Activated B cell treated with CpG ODN at 0.5 μM for 24 hours (primary cell): ENCODE results near the gene TMEM141. TPM values are rescaled to one million over a fixed set of nuclear protein-coding genes. Genes with fewer than 3 reads are reported as not detected.
"Not testable (repeated sequence)": the region's sequence is repeated elsewhere in the genome, so short reads cannot be mapped to it uniquely, and the experiment has no call there.

Source experiments
- ATAC-seq: fragments of 200-7000 bp; cut with Tn5 transposase; one replicate; pipeline ENCODE4 v1.10.0; 2021; ENCODE audit warnings: low read depth, mild to moderate bottlenecking, moderate library complexity
- CTCF ChIA-PET: fragments of 350-600 bp; sonication (Branson Sonifier 250); formaldehyde crosslinking; loops from one replicate; lab custom pipeline; 2021; ENCODE audit warnings: antibody characterized with exemption; lab: Charles Lee
- POLR2A ChIA-PET: fragments of 350-600 bp; sonication (Branson Sonifier 250); formaldehyde crosslinking; loops from one replicate; lab custom pipeline; 2021; ENCODE audit warnings: antibody characterized with exemption; lab: Charles Lee
- DNase-seq: peaks from one replicate; pipeline ENCODE4 v3.0.0; 2022
- H3K27ac Mint-ChIP-seq: one replicate; pipeline ENCODE4 v1.8.0; 2020; ENCODE audit warnings: mixed read lengths
- H3K27me3 Mint-ChIP-seq: one replicate; pipeline ENCODE4 v1.8.0; 2021; ENCODE audit warnings: mixed read lengths
- H3K36me3 Mint-ChIP-seq: one replicate; pipeline ENCODE4 v1.8.0; 2021; ENCODE audit warnings: low read depth, mixed read lengths
- H3K4me1 Mint-ChIP-seq: one replicate; pipeline ENCODE4 v1.8.0; 2021; ENCODE audit warnings: mixed read lengths
- H3K4me3 Mint-ChIP-seq: one replicate; pipeline ENCODE4 v1.8.0; 2020; ENCODE audit warnings: mild to moderate bottlenecking, mixed read lengths
- H3K9me3 Mint-ChIP-seq: one replicate; pipeline ENCODE4 v1.8.0; 2020; ENCODE audit warnings: mixed read lengths
- intact Hi-C: fragments of 100-400 bp; cut with micrococcal nuclease; formaldehyde crosslinking; loops from one replicate; pipeline ENCODE4 v1.15.1; 2024
- total RNA-seq: library from RNA; stranded (reverse); gene quantifications from 2 replicates; pipeline ENCODE4 v1.2.3, GENCODE V29; 2022
- TF ChIP-seq, protein P1 (sequence below): fragments of 200-600 bp; IDR thresholded peaks from one replicate; pipeline ENCODE4 v1.8.0; 2022; ENCODE audit warnings: antibody characterized with exemption, mild to moderate bottlenecking

TMEM141 gene
- total RNA-seq, 1 donor from 2014 or later = 34.9 TPM

DNA sequence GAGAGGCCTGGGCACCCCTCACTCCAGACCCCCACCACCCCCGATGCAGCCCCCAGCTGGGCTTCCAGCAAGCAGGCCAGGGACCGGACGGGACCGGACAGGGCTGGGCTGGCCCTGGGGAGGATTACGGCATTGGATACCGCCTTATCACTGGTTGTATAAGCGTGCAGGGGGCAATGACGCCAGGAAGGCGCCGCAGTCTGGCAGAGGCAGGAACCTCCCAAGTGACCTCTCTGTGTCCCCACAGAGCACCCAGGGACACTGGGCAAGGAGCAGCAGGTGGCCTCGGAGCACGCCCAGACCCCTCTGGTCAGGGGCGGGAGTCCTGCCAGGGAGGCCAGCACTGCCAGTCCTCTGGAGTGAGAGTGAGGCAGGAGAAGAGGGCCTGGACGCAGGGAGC is 26.1 kb upstream of the TMEM141 start:
- Mint-ChIP-seq H3K27me3 (no peaks in the 10 kb centered on the region), H3K4me1 (peaks cover 50% of the 10 kb centered on the region), H3K9me3 (no peaks in the 10 kb centered on the region), H3K36me3 (no peaks in the 10 kb centered on the region), H3K27ac (no peak overlapping the region), H3K4me3 (no peak overlapping the region)
- ChIA-PET CTCF (interaction anchor here (1.0 kb wide), 1 partner anchor 22 kb away, joined by 4 read pairs; no protein-coding TSS in a partner anchor), POLR2A (interaction anchor here (2.0 to 9.1 kb wide), 3 partner anchors 8 to 37 kb away, joined by 8 to 132 read pairs (median 14); partner anchors contain the start of gene LCN8)
- intact Hi-C loops = no loop called here
- ATAC-seq (no peak), DNase-seq (no peak)
- TF ChIP-seq, protein P1, sequence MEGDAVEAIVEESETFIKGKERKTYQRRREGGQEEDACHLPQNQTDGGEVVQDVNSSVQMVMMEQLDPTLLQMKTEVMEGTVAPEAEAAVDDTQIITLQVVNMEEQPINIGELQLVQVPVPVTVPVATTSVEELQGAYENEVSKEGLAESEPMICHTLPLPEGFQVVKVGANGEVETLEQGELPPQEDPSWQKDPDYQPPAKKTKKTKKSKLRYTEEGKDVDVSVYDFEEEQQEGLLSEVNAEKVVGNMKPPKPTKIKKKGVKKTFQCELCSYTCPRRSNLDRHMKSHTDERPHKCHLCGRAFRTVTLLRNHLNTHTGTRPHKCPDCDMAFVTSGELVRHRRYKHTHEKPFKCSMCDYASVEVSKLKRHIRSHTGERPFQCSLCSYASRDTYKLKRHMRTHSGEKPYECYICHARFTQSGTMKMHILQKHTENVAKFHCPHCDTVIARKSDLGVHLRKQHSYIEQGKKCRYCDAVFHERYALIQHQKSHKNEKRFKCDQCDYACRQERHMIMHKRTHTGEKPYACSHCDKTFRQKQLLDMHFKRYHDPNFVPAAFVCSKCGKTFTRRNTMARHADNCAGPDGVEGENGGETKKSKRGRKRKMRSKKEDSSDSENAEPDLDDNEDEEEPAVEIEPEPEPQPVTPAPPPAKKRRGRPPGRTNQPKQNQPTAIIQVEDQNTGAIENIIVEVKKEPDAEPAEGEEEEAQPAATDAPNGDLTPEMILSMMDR = no peak

DNA sequence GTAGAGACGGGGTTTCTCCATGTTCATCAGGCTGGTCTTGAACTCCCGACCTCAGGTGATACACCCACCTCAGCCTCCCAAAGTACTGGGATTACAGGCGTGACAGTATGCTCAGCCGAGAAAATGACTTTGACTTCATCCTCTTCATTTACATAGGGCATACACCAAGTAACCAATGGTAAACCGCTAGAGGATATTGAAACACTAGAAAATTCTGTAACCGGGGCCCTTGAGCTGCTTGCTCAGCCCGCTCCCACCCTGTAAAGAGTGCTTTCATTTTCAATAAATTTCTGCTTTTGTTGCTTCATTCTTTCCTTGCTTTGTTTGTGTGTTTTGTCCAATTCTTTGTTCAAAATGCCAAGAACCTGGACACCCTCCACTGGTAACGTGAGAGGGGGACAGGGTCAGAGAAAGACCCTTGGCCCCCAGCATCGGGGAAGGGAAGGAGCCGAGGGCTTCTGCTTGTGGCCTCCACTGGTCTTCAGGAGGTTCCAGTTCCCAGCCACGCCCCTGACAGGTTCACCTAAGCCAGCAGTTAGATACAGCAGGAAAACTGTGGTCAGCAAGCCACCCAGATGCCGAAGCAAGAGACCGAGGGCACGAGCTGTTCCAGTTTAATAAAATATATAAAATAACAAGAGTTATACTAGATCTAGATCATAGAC is 25.3 kb upstream of the TMEM141 start:
- not testable (repeated sequence) for H3K9me3 Mint-ChIP-seq, H3K36me3 Mint-ChIP-seq, DNase-seq, H3K27me3 Mint-ChIP-seq
- peak; percentile 52 for ATAC-seq
- POLR2A ChIA-PET = interaction anchor here (0.6 to 2.5 kb wide), 8 partner anchors 8 to 482 kb away, joined by 3 to 18 read pairs (median 6); partner anchors contain the start of genes LCN8 and TMEM141
- CTCF ChIA-PET = interaction anchor here (1.0 to 3.3 kb wide), 6 partner anchors 8 to 269 kb away, joined by 3 to 15 read pairs (median 6); partner anchors contain the start of gene LCN8
- Mint-ChIP-seq H3K4me1 (peaks cover 47% of the 10 kb centered on the region), H3K27ac (peak overlapping the region; percentile 87), H3K4me3 (peak overlapping the region; percentile 74)
- intact Hi-C loops = loop anchor here (1.0 kb wide), 1 partner anchor 18 kb away; no protein-coding TSS in a partner anchor

DNA sequence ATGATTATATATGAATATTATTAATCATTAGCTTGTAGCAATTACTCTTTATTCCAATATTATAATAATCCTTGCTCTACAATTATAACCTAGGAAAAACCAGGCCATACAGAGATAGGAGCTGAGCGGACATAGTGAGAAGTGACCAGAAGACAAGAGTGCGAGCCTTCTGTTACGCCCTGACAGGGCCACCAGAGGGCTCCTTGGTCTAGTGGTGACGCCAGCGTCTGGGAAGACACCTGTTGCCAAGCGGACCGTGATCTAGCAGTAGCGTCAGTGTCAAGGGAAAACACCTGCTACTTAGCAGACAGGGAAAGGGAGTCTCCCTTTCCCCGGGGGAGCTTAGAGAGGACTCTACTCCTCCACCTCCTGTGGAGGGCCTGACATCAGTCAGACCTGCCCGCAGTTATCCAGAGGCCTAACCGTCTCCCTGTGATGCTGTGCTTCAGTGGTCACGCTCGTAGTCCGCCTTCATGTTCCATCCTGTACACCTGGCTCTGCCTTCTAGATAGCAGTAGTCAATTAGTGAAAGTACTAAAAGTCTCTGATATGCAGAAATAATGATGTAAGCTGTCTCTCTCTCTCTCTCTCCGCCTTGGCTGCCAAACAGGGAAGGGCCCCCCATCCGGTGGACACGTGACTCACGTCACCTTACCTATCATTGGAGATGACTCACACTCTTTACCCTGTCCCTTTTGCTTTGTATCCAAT is 24.6 kb upstream of the TMEM141 start:
- H3K9me3 Mint-ChIP-seq, H3K27me3 Mint-ChIP-seq, H3K36me3 Mint-ChIP-seq: not testable (repeated sequence)
- peaks cover 41% of the 10 kb centered on the region for H3K4me1 Mint-ChIP-seq
- ATAC-seq = peak; percentile 31
- DNase-seq = peak; percentile 60
- intact Hi-C loops = loop anchor here (1.0 kb wide), 1 partner anchor 18 kb away; no protein-coding TSS in a partner anchor
- H3K27ac Mint-ChIP-seq = peak overlapping the region; percentile 92
- H3K4me3 Mint-ChIP-seq = peak overlapping the region; percentile 66
- ChIA-PET CTCF (interaction anchor here (1.0 to 3.3 kb wide), 5 partner anchors 9 to 268 kb away, joined by 3 to 15 read pairs (median 7); partner anchors contain the start of gene LCN8), POLR2A (interaction anchor here (0.6 to 2.5 kb wide), 10 partner anchors 9 to 482 kb away, joined by 3 to 18 read pairs (median 4); partner anchors contain the start of genes LCN8 and TMEM141)

DNA sequence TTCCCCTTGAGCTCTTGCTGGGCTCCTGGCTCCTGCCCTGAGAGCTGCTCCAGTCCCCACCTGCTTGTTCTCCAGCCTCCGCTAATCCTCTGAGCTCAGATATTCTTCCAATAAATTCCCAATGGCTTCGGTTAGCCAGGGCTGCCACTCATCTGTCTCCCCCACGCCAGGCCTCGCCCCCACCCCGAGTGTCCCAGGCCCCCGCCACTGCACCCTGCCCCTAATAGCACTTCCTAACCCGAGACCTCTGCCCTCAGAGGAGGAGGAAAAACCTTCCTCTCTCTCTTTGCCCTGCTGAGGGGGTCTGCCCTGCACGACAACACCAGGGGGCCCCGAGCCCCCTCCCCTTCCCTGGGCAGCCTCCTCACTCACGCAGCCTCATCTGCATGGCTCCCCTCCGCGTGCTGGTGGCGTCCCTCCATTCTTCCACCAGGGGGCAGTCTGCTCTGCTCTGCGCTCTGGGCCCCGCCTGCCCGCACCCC is 21.4 kb upstream of the TMEM141 start:
- TF ChIP-seq, protein P1 = no peak
- intact Hi-C loops = no loop called here
- ATAC-seq (no peak), DNase-seq (no peak)
- no peak overlapping the region for H3K4me3 Mint-ChIP-seq
- CTCF ChIA-PET = interaction anchor here (1.5 kb wide), 1 partner anchor 14 kb away, joined by 3 read pairs; no protein-coding TSS in a partner anchor
- H3K36me3 Mint-ChIP-seq = no peaks in the 10 kb centered on the region
- POLR2A ChIA-PET = no interaction called here
- H3K27ac Mint-ChIP-seq = no peak overlapping the region
- peaks cover 1% of the 10 kb centered on the region for H3K27me3 Mint-ChIP-seq
- peaks cover 40% of the 10 kb centered on the region for H3K4me1 Mint-ChIP-seq
- peaks cover 4% of the 10 kb centered on the region for H3K9me3 Mint-ChIP-seq

DNA sequence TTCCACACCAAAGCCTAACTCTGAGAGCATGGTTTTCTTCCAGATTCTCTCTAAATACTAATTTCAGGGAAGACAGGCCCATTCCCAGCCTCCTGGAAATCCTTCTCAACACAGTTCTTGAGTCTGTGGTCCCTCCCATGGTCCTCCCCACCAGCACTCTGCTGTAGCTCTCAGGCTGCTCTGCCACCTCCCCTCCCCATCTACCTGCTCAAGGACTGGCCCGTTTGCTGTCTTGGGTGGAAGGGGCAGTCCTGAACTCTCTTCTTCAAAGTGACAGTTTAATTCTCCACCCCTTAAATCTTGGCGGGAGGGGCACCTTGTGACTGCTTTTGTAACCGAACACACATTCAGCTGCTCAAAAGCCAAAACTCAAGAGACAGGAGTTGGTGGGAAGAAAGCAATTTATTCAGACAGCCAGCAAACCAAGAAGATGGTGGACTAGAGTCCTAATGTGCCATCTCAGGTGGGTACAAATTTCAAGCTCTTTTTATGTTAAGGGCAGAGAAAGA is 19.2 kb upstream of the TMEM141 start:
- ATAC-seq = no peak
- Mint-ChIP-seq H3K9me3 (peaks cover 4% of the 10 kb centered on the region), H3K4me3 (no peak overlapping the region), H3K27ac (no peak overlapping the region), H3K27me3 (peaks cover 3% of the 10 kb centered on the region), H3K4me1 (peaks cover 24% of the 10 kb centered on the region), H3K36me3 (no peaks in the 10 kb centered on the region)
- intact Hi-C loops = no loop called here
- DNase-seq = no peak
- ChIA-PET POLR2A (no interaction called here), CTCF (interaction anchor here (1.3 kb wide), 1 partner anchor 257 kb away, joined by 3 read pairs; no protein-coding TSS in a partner anchor)
- TF ChIP-seq, protein P1 = no peak
